ENCODE results near the gene RPL27A.

The RPL27A gene

GRCh38 chr11:8698917-8699441 is 16.4 kb downstream of the RPL27A start:
- no peak for DNase-seq (ENCODE audit: low read depth in 1 of 2, low spot score in 1 of 2)

- DNase-seq (ENCODE audit: low read depth in 1 of 2, low spot score in 1 of 2): no peak
These were observed 17.3 kb downstream of the RPL27A start for GRCh38 chr11:8699903-8700302.

- DNase-seq (ENCODE audit: low read depth in 1 of 2, low spot score in 1 of 2): no peak
These were observed 19.5 kb downstream of the RPL27A start for GRCh38 chr11:8701891-8702597.

GRCh38 chr11:8702598-8702915 is 20.0 kb downstream of the RPL27A start:
- DNase-seq (ENCODE audit: low read depth in 1 of 2, low spot score in 1 of 2): no peak

- DNase-seq (ENCODE audit: low read depth in 1 of 2, low spot score in 1 of 2): no peak
These were observed 21.5 kb downstream of the RPL27A start for GRCh38 chr11:8704136-8704535.

- no peak for DNase-seq (ENCODE audit: low read depth in 1 of 2, low spot score in 1 of 2)
These were observed 22.6 kb downstream of the RPL27A start for GRCh38 chr11:8705146-8705545.

GRCh38 chr11:8706673-8707432 is 24.3 kb downstream of the RPL27A start:
- DNase-seq (ENCODE audit: low read depth in 1 of 2, low spot score in 1 of 2): no peak

- DNase-seq (ENCODE audit: low read depth in 1 of 2, low spot score in 1 of 2): no peak
These were observed 25.1 kb downstream of the RPL27A start for GRCh38 chr11:8707541-8708191.

GRCh38 chr11:8709002-8709672 is 26.5 kb downstream of the RPL27A start:
- no peak for DNase-seq (ENCODE audit: low read depth in 1 of 2, low spot score in 1 of 2)

GRCh38 chr11:8709777-8710176 is 27.2 kb downstream of the RPL27A start:
- DNase-seq (ENCODE audit: low read depth in 1 of 2, low spot score in 1 of 2): no peak

- no peak for DNase-seq (ENCODE audit: low read depth in 1 of 2, low spot score in 1 of 2)
These were observed 29.4 kb downstream of the RPL27A start for GRCh38 chr11:8711895-8712442.

- no peak for DNase-seq (ENCODE audit: low read depth in 1 of 2, low spot score in 1 of 2)
These were observed 29.9 kb downstream of the RPL27A start for GRCh38 chr11:8712506-8712905.

- no peak for DNase-seq (ENCODE audit: low read depth in 1 of 2, low spot score in 1 of 2)
These were observed 31.3 kb downstream of the RPL27A start for GRCh38 chr11:8713760-8714454.

GRCh38 chr11:8714622-8715225 is 32.1 kb downstream of the RPL27A start:
- DNase-seq (ENCODE audit: low read depth in 1 of 2, low spot score in 1 of 2): no peak

GRCh38 chr11:8715501-8715900 is 32.9 kb downstream of the RPL27A start:
- no peak for DNase-seq (ENCODE audit: low read depth in 1 of 2, low spot score in 1 of 2)

GRCh38 chr11:8717544-8717875 is 34.9 kb downstream of the RPL27A start:
- no peak for DNase-seq (ENCODE audit: low read depth in 1 of 2, low spot score in 1 of 2)

GRCh38 chr11:8717876-8718753 is 35.5 kb downstream of the RPL27A start:
- no peak for DNase-seq (ENCODE audit: low read depth in 1 of 2, low spot score in 1 of 2)

GRCh38 chr11:8719211-8719649 is 36.6 kb downstream of the RPL27A start:
- DNase-seq (ENCODE audit: low read depth in 1 of 2, low spot score in 1 of 2): no peak

GRCh38 chr11:8719721-8720120 is 37.1 kb downstream of the RPL27A start:
- no peak for DNase-seq (ENCODE audit: low read depth in 1 of 2, low spot score in 1 of 2)
